Coronary artery (tissue), 2 donors: Measurements from ENCODE around the gene TSGA10.

Experiments used
- DNase-seq: peaks from one replicate; pipeline ENCODE4 v3.0.0-alpha.2; 2017; ENCODE audit warnings: low spot score
- H3K27ac ChIP-seq, 2 donors: fragments of 200-600 bp; sonication (generic); one replicate each; pipeline ENCODE4 v1.5.1; 2016 to 2019
- H3K4me3 ChIP-seq: fragments of 200-600 bp; sonication (generic); 2 replicates; pipeline ENCODE4 v1.5.1; 2016; ENCODE audit warnings: mild to moderate bottlenecking, moderate library complexity
- CTCF ChIP-seq: fragments of 200-600 bp; sonication (generic); IDR thresholded peaks from one replicate; pipeline ENCODE4 v1.5.1; 2019; ENCODE audit warnings: antibody characterized with exemption

Gene TSGA10

GRCh38 chr2:99127981-99128380 is 26.8 kb downstream of the TSGA10 start:
- Histone ChIP-seq H3K27ac (no peak overlapping the region), H3K4me3 (no peak overlapping the region)
- DNase-seq: no peak
- no peak for TF ChIP-seq CTCF

DNA sequence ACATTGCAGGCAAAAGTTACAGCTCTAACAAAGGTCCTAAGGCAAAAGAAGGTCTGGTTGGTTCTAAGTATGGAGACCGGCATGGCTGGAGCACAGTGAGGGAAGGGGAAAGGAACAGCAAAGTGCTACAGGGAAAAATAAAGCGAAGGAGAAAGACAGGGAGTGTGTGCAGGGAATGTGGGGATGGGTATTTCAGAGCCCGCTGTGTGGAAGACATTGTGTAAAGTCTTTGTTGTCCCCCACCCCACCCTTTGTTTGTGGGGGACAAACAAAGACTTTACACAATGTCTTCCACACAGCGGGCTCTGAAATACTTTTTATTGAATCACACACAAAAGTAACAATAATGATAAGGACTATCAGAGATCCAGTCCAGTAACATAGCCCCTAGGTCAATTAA is 42.1 kb downstream of the TSGA10 start:
- no peak for DNase-seq
- no peak overlapping the region for H3K27ac ChIP-seq
- no peak for TF ChIP-seq CTCF
- no peak overlapping the region for H3K4me3 ChIP-seq

DNA sequence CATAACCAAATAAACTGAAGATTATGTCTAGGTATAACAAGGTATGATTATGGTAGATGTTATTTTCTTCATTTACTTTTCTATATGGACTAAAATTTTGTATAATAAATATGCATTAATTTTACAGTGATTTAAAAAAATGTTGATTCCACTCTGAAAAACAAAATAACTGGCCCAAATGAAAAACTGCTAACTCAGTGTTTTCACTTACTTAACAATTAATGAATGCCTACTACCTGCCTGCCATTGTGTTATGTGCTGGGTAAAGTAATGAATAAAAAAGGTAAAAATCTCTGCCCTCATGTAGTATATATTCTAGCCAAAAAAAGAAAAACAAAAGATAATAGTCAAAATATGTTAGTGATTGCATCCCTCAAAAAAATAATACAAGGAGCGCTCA is 42.8 kb downstream of the TSGA10 start:
- DNase-seq: no peak
- no peak for TF ChIP-seq CTCF
- no peak overlapping the region for H3K27ac ChIP-seq
- H3K4me3 ChIP-seq: no peak overlapping the region

DNA sequence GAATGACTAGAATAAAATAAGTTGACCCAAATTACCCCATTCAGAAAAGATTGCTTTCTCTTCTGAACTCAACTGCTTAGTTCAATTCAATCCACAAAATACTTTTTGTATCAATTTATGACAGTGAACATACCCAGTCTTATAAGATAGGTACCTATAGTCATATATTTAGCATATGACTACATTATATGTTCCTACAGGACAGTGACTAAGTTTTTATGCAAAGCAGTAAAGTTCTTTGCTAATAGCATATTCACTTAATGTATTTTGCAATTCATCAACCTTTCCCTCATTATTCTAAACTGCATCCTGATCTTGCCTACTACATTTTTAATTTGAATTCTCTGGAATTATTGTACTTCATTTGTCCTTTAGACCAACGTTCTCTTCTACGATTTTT is 43.5 kb downstream of the TSGA10 start:
- DNase-seq: no peak
- no peak overlapping the region for H3K4me3 ChIP-seq
- H3K27ac ChIP-seq: no peak overlapping the region
- no peak for TF ChIP-seq CTCF

DNA sequence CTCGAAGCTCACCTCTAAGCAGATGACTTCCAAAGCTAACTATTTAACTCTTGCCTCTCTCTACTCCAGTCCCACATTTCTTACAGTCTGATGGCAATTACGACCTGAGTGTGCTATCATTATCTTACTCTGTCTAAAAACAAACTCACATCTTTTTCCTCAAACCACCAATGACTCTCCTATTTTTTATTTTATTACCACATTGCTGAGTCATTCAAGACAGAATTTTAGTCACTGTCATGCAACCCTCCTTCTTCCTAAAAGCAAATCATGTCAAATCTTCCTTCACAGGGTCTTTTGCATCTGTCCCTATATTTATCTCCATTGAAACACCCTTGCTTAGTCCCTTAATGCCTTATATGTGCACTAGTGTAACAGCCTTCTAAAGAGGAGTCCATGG is 47.8 kb downstream of the TSGA10 start:
- no peak for DNase-seq
- no peak overlapping the region for H3K27ac ChIP-seq
- no peak for TF ChIP-seq CTCF
- no peak overlapping the region for H3K4me3 ChIP-seq

GRCh38 chr2:99104006-99104405 is 50.7 kb downstream of the TSGA10 start:
- no peak overlapping the region for H3K27ac ChIP-seq
- no peak for TF ChIP-seq CTCF
- DNase-seq: no peak
- no peak overlapping the region for H3K4me3 ChIP-seq

DNA sequence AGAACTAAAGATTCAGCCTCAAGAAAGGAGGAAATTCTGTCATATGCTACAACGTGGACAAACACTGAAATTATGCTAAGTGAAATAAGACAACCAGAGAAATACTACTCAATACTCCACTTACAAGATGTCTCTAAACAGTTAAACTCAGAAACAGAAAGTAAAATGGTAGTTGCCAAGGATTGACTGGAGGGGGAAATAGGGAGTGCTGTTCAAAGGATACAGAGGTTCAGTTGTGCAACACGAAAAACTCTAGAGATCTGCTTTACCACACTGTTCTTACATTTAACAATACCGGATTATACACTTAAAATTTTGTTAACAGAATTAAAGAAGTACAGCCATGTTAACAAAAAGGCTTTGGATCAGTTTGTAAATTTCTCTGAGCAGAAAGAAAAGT is 53.0 kb downstream of the TSGA10 start:
- no peak overlapping the region for H3K27ac ChIP-seq
- no peak for TF ChIP-seq CTCF
- no peak overlapping the region for H3K4me3 ChIP-seq
- DNase-seq: no peak
